Astrocyte of the spinal cord (primary cell): ENCODE data around the gene C16orf86.

Experiments used
- DNase-seq: peaks from one replicate; pipeline ENCODE4 v3.0.0; 2011; ENCODE audit warnings: low read depth, low spot score
- H3K4me3 ChIP-seq: 2 replicates; pipeline ENCODE4 v1.5.1; 2011; ENCODE audit warnings: low read depth, mild to moderate bottlenecking, low read length, moderate library complexity
- CTCF ChIP-seq: IDR thresholded peaks from 2 replicates; pipeline ENCODE4 v1.5.1; 2012; ENCODE audit warnings: low read depth, mild to moderate bottlenecking, low read length, inconsistent platforms
- in situ Hi-C: cut with HindIII; loops from 2 replicates; pipeline ENCODE4 v1.10.0; 2017; ENCODE audit warnings: low sequenced_read_pairs

C16orf86 gene

GRCh38 chr16:67673712-67674580 is 7.3 kb downstream of the C16orf86 start:
- TF ChIP-seq CTCF: no peak
- in situ Hi-C loops: no loop called here
- no peak for DNase-seq
- no peak overlapping the region for H3K4me3 ChIP-seq

GRCh38 chr16:67674851-67675578 is 8.4 kb downstream of the C16orf86 start:
- no peak overlapping the region for H3K4me3 ChIP-seq
- in situ Hi-C loops: no loop called here
- TF ChIP-seq CTCF: no peak
- no peak for DNase-seq

- TF ChIP-seq CTCF: no peak
- in situ Hi-C loops: no loop called here
- no peak for DNase-seq
- H3K4me3 ChIP-seq: no peak overlapping the region
Measured at GRCh38 chr16:67675579-67675935, 8.9 kb downstream of the C16orf86 start.

GRCh38 chr16:67675999-67676398 is 9.4 kb downstream of the C16orf86 start:
- in situ Hi-C loops: no loop called here
- DNase-seq: no peak
- no peak for TF ChIP-seq CTCF
- no peak overlapping the region for H3K4me3 ChIP-seq

GRCh38 chr16:67676516-67676915 is 9.9 kb downstream of the C16orf86 start:
- in situ Hi-C loops: no loop called here
- no peak for DNase-seq
- no peak for TF ChIP-seq CTCF
- H3K4me3 ChIP-seq: no peak overlapping the region

GRCh38 chr16:67676939-67677338 is 10.3 kb downstream of the C16orf86 start:
- no peak for TF ChIP-seq CTCF
- DNase-seq: no peak
- in situ Hi-C loops: no loop called here

More at GRCh38 chr16:67676939-67677338, 10.3 kb downstream of the C16orf86 start:
- H3K4me3 ChIP-seq: no peak overlapping the region
